Measurements from ENCODE around the gene CDK5R2. TPM values are rescaled to one million over a fixed set of nuclear protein-coding genes. Genes with fewer than 3 reads are reported as not detected.
A peak's percentile ranks its signal among the peaks of the same experiment; 100 is the strongest.

The CDK5R2 gene
- total RNA-seq, 1 experiment from 2014 or later, result 1.3 TPM

DNA sequence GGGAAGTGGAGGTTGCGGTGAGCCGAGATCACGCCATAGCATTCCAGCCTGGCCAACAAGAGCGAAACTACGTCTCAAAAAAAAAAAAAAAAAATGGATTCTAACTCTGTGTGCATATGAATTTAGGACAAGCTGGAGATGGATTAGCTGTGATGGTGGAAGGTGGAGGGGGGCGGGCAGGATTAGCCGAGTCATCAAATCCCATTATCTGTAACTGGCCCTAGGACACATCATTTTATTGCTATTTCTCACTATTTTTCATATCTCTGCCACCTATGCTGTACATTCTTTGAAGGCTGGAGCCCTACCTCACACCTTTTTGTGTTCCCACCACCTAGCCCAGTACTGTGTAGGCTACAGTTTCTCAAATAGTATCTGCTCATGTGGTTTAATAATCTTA, 7.3 kb upstream of the CDK5R2 start:
- no TSS peak for BruUV-seq (replicated peaks)
- Histone ChIP-seq H3K9me3 (ENCODE audit: control insufficient read depth, insufficient read depth, low read depth, low read length) (no peaks in the 10 kb centered on the region), H3K27ac (ENCODE audit: low read length) (no peak overlapping the region), H3K4me3 (ENCODE audit: low read depth in 2 of 2, low read length in 2 of 2) (no peak overlapping the region), H3K36me3 (ENCODE audit: control insufficient read depth, insufficient read depth, low read length) (no peaks in the 10 kb centered on the region), H3K4me1 (ENCODE audit: control insufficient read depth, insufficient read depth, low read length) (no peaks in the 10 kb centered on the region), H3K27me3 (ENCODE audit: control insufficient read depth, insufficient read depth, low read length) (no peaks in the 10 kb centered on the region; the same call in 1 of the 2 replicates)
- POLR2A ChIA-PET, result no interaction called here
- CTCF ChIA-PET, result no interaction called here
- ATAC-seq, result no peak
- no peak for DNase-seq (ENCODE audit: low read depth, low spot score)
- TF ChIP-seq, protein P1, sequence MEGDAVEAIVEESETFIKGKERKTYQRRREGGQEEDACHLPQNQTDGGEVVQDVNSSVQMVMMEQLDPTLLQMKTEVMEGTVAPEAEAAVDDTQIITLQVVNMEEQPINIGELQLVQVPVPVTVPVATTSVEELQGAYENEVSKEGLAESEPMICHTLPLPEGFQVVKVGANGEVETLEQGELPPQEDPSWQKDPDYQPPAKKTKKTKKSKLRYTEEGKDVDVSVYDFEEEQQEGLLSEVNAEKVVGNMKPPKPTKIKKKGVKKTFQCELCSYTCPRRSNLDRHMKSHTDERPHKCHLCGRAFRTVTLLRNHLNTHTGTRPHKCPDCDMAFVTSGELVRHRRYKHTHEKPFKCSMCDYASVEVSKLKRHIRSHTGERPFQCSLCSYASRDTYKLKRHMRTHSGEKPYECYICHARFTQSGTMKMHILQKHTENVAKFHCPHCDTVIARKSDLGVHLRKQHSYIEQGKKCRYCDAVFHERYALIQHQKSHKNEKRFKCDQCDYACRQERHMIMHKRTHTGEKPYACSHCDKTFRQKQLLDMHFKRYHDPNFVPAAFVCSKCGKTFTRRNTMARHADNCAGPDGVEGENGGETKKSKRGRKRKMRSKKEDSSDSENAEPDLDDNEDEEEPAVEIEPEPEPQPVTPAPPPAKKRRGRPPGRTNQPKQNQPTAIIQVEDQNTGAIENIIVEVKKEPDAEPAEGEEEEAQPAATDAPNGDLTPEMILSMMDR (IDR thresholded peaks at IDR 0.05), result no peak
- no peak for TF ChIP-seq TCF7L2 (IDR thresholded peaks at IDR 0.05; ENCODE audit: low read depth, low read length)
- in situ Hi-C loops (cut with HindIII; ENCODE audit: low pct_unique_long_range_greater_than_20kb, low sequenced_read_pairs) (no loop called here), intact Hi-C loops (cut with micrococcal nuclease; ENCODE audit: unreplicated experiment) (no loop called here)

DNA sequence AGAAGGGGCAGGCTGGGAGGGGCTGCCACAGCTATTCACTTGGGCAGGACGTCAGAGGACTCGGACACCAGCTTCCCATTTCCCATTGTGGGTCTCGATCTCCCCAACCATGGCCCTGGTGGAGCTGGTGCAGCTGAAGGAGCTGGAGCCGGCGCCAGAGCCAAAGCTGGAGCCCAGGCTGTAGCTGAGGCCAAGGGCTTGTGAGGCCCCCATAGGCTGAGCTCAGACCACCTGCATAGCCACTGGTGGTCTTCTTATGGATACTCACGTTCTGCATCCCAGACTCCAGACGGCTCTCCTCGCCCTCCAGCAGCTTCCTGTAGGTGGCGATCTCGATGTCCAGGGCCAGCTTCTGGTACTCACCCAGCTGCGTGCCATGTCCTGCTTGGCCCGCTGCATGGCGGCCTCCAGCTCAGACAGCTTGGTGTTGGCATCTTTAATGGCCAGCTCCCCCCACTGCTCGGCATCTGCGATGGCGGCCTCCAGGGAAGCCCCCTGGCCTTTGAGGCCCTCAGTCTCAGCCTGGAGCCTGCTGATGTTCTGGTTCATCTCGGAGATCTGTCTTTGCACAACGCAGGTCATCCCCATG, 6.0 kb upstream of the CDK5R2 start:
- Histone ChIP-seq H3K4me1 (ENCODE audit: control insufficient read depth, insufficient read depth, low read length) (no peaks in the 10 kb centered on the region), H3K27me3 (ENCODE audit: control insufficient read depth, insufficient read depth, low read length) (no peaks in the 10 kb centered on the region; the same call in 1 of the 2 replicates), H3K9me3 (ENCODE audit: control insufficient read depth, insufficient read depth, low read depth, low read length) (no peaks in the 10 kb centered on the region), H3K36me3 (ENCODE audit: control insufficient read depth, insufficient read depth, low read length) (no peaks in the 10 kb centered on the region), H3K4me3 (ENCODE audit: low read depth in 2 of 2, low read length in 2 of 2) (no peak overlapping the region), H3K27ac (ENCODE audit: low read length) (no peak overlapping the region)
- ATAC-seq (no peak), DNase-seq (ENCODE audit: low read depth, low spot score) (no peak)
- BruUV-seq (replicated peaks), result no TSS peak
- TF ChIP-seq, protein P2, sequence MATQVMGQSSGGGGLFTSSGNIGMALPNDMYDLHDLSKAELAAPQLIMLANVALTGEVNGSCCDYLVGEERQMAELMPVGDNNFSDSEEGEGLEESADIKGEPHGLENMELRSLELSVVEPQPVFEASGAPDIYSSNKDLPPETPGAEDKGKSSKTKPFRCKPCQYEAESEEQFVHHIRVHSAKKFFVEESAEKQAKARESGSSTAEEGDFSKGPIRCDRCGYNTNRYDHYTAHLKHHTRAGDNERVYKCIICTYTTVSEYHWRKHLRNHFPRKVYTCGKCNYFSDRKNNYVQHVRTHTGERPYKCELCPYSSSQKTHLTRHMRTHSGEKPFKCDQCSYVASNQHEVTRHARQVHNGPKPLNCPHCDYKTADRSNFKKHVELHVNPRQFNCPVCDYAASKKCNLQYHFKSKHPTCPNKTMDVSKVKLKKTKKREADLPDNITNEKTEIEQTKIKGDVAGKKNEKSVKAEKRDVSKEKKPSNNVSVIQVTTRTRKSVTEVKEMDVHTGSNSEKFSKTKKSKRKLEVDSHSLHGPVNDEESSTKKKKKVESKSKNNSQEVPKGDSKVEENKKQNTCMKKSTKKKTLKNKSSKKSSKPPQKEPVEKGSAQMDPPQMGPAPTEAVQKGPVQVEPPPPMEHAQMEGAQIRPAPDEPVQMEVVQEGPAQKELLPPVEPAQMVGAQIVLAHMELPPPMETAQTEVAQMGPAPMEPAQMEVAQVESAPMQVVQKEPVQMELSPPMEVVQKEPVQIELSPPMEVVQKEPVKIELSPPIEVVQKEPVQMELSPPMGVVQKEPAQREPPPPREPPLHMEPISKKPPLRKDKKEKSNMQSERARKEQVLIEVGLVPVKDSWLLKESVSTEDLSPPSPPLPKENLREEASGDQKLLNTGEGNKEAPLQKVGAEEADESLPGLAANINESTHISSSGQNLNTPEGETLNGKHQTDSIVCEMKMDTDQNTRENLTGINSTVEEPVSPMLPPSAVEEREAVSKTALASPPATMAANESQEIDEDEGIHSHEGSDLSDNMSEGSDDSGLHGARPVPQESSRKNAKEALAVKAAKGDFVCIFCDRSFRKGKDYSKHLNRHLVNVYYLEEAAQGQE (IDR thresholded peaks at IDR 0.05; ENCODE audit: insufficient read depth in 1 of 2, low read depth in 2 of 2, low read length in 1 of 2), result no peak
- TF ChIP-seq, protein P1 (IDR thresholded peaks at IDR 0.05), result peak; percentile 56; the same call in 1 of the 2 replicates
- intact Hi-C loops (cut with micrococcal nuclease; ENCODE audit: unreplicated experiment), result no loop called here
- ChIA-PET POLR2A (no interaction called here), CTCF (no interaction called here)
- in situ Hi-C loops (cut with HindIII; ENCODE audit: low pct_unique_long_range_greater_than_20kb, low sequenced_read_pairs), result no loop called here

Data from Panc1 (cell line).